Measurements from ENCODE around the gene PRKACA. TPM values are rescaled to one million over a fixed set of nuclear protein-coding genes. Genes with fewer than 3 reads are reported as not detected.

PRKACA gene
- total and polyA plus RNA-seq, 2 donors (not counting 3 experiments of a cell fraction or from before 2014, with no cell fraction given): 44.2 to 97.5 TPM

- Histone ChIP-seq H3K4me2 (ENCODE audit: insufficient read depth, low read length) (no peak overlapping the region), H3K27ac (ENCODE audit: insufficient read depth, low read depth, low read length) (no peak overlapping the region), H3K9me1 (replicated peaks; ENCODE audit: control insufficient read depth, extremely low read depth, insufficient read depth, low read length) (no peaks in the 10 kb centered on the region), H3K9ac (replicated peaks; ENCODE audit: extremely low read depth, insufficient read depth, low read length) (no peak overlapping the region), H3K4me1 (ENCODE audit: control insufficient read depth, extremely low read depth, insufficient read depth, low read length) (peaks cover 16% of the 10 kb centered on the region), H2AFZ (ENCODE audit: low read depth, low read length) (no peak overlapping the region), H3K36me3 (ENCODE audit: control insufficient read depth in 2 of 2, extremely low read depth in 1 of 2, insufficient read depth in 2 of 2, low read length in 2 of 2) (no peaks in the 10 kb centered on the region), H3K9me3 (replicated peaks; ENCODE audit: control insufficient read depth, insufficient read depth, low read length) (no peaks in the 10 kb centered on the region), H3K27me3 (ENCODE audit: control insufficient read depth in 2 of 2, insufficient read depth in 2 of 2, low read length in 2 of 2) (no peaks in the 10 kb centered on the region), H4K20me1 (replicated peaks; ENCODE audit: control insufficient read depth, extremely low read depth, insufficient read depth, low read length) (no peaks in the 10 kb centered on the region), H3K4me3 (replicated peaks in 1 of 3; ENCODE audit: insufficient read depth in 1 of 3, low read depth in 1 of 3, low read length in 3 of 3) (no peak overlapping the region), H3K79me2 (ENCODE audit: control insufficient read depth, insufficient read depth, low read length) (peaks cover 16% of the 10 kb centered on the region)
- dilution Hi-C loops (cut with MboI; ENCODE audit: extremely low pct_ligation_motif_present, low sequenced_read_pairs): no loop called here
- ChIA-PET POLR2A (no interaction called here), CTCF (no interaction called here)
- no peak for TF ChIP-seq MYC (IDR thresholded peaks at IDR 0.05; ENCODE audit: low read depth, low read length)
- TF ChIP-seq POLR2A (IDR thresholded peaks at IDR 0.05; ENCODE audit: low read depth, low read length): no peak
- no peak for TF ChIP-seq MAX (IDR thresholded peaks at IDR 0.05; ENCODE audit: insufficient read depth, insufficient read length)
- TF ChIP-seq POLR2AphosphoS5 (IDR thresholded peaks at IDR 0.05; ENCODE audit: insufficient read depth, low read depth, low read length): no peak
- no peak for TF ChIP-seq FOS (IDR thresholded peaks at IDR 0.05; ENCODE audit: borderline replicate concordance, insufficient read depth, low read length)
- no peak for TF ChIP-seq CTCF (IDR thresholded peaks at IDR 0.05; ENCODE audit: extremely low read depth in 1 of 2, insufficient read depth in 1 of 2, low read depth in 1 of 2, low read length in 2 of 2)
- TF ChIP-seq EZH2 (IDR thresholded peaks at IDR 0.05; ENCODE audit: borderline replicate concordance, low read depth, low read length, severe bottlenecking): no peak
- TF ChIP-seq JUN (IDR thresholded peaks at IDR 0.05; ENCODE audit: borderline replicate concordance, insufficient read depth, insufficient read length, low read depth): no peak
- TF ChIP-seq GATA2 (IDR thresholded peaks at IDR 0.05; ENCODE audit: insufficient read depth, insufficient read length, low read depth, low read length): no peak
- intact Hi-C loops (cut with micrococcal nuclease): no loop called here
- no TSS peak for BruUV-seq (replicated peaks)
- no peak for FAIRE-seq
- DNase-seq (ENCODE audit: low read depth, low spot score): no peak
Observed at GRCh38 chr19:14120497-14120780, 2.9 kb upstream of the PRKACA start.

Data from endothelial cell of umbilical vein (primary cell).